Calu3 (cell line): ENCODE data around the gene ATXN2. TPM values are rescaled to one million over a fixed set of nuclear protein-coding genes. Genes with fewer than 3 reads are reported as not detected.

Experiments
- BruUV-seq: library from RNA; stranded (reverse); fragments of 400-500 nt; replicated peaks from 2 replicates; lab custom pipeline; 2021; lab: Mats Ljungman, UMichigan
- CTCF ChIA-PET: fragments of 300-600 bp; sonication (Branson Sonifier 250); formaldehyde crosslinking; loops from one replicate; lab custom pipeline; 2022; ENCODE audit warnings: antibody characterized with exemption; lab: Charles Lee
- DNase-seq: peaks from one replicate; pipeline ENCODE4 v3.0.0; 2022
- H3K27ac Mint-ChIP-seq: one replicate; pipeline ENCODE4 v1.8.0; 2022; ENCODE audit warnings: mixed read lengths; ENCODE audit not compliant: unreplicated experiment
- H3K27me3 Mint-ChIP-seq: one replicate; pipeline ENCODE4 v1.8.0; 2022; ENCODE audit warnings: mixed read lengths; ENCODE audit not compliant: unreplicated experiment
- H3K36me3 Mint-ChIP-seq: one replicate; pipeline ENCODE4 v1.8.0; 2022; ENCODE audit warnings: mild to moderate bottlenecking, moderate library complexity, mixed read lengths; ENCODE audit not compliant: insufficient read depth, unreplicated experiment
- H3K4me1 Mint-ChIP-seq: one replicate; pipeline ENCODE4 v1.8.0; 2022; ENCODE audit warnings: mild to moderate bottlenecking, low read depth, mixed read lengths; ENCODE audit not compliant: unreplicated experiment
- H3K4me3 Mint-ChIP-seq: one replicate; pipeline ENCODE4 v1.8.0; 2022; ENCODE audit warnings: mild to moderate bottlenecking, low read depth, moderate library complexity, mixed read lengths; ENCODE audit not compliant: unreplicated experiment
- H3K9me3 Mint-ChIP-seq: one replicate; pipeline ENCODE4 v1.8.0; 2022; ENCODE audit warnings: low read depth, mixed read lengths; ENCODE audit not compliant: unreplicated experiment
- CTCF ChIP-seq: fragments of 200-600 bp; IDR thresholded peaks from one replicate; pipeline ENCODE4 v1.8.0; 2022; ENCODE audit warnings: antibody characterized with exemption; ENCODE audit not compliant: unreplicated experiment
- intact Hi-C: fragments of 100-400 bp; cut with micrococcal nuclease; formaldehyde crosslinking; loops from one replicate; pipeline ENCODE4 v1.10.0; 2022; ENCODE audit not compliant: unreplicated experiment
- total RNA-seq: library from RNA; stranded (reverse); gene quantifications from 2 replicates; pipeline ENCODE4 v1.2.3, GENCODE V29; 2022

Gene ATXN2
- total RNA-seq, 1 experiment from 2014 or later = 123 TPM

- no TSS peak for BruUV-seq
- peaks cover 49% of the 10 kb centered on the region for H3K36me3 Mint-ChIP-seq
- DNase-seq = no peak
- TF ChIP-seq CTCF = no peak
- no peaks in the 10 kb centered on the region for H3K4me1 Mint-ChIP-seq
- no peaks in the 10 kb centered on the region for H3K27me3 Mint-ChIP-seq
- intact Hi-C loops = no loop called here
- H3K4me3 Mint-ChIP-seq = no peak overlapping the region
- no peaks in the 10 kb centered on the region for H3K9me3 Mint-ChIP-seq
- CTCF ChIA-PET = no interaction called here
- H3K27ac Mint-ChIP-seq = no peak overlapping the region
Observed at GRCh38 chr12:111532751-111533150, 66.4 kb downstream of the ATXN2 start.

- Mint-ChIP-seq H3K27me3 (no peaks in the 10 kb centered on the region), H3K4me3 (no peak overlapping the region), H3K9me3 (no peaks in the 10 kb centered on the region), H3K27ac (no peak overlapping the region), H3K36me3 (peaks cover 35% of the 10 kb centered on the region), H3K4me1 (no peaks in the 10 kb centered on the region)
- CTCF ChIA-PET = interaction anchor here (0.7 to 1.9 kb wide), 2 partner anchors 133 kb away, joined by 3 to 4 read pairs; no protein-coding TSS in a partner anchor
- intact Hi-C loops = loop anchor here (10.0 kb wide), 1 partner anchor 145 kb away; no protein-coding TSS in a partner anchor
- peak; percentile 71 for TF ChIP-seq CTCF
- peak; percentile 68 for DNase-seq
- no TSS peak for BruUV-seq
Observed at GRCh38 chr12:111529424-111530368, 69.4 kb downstream of the ATXN2 start.

GRCh38 chr12:111523587-111524167 lies 75.4 kb downstream of the ATXN2 start:
- no peak overlapping the region for H3K27ac Mint-ChIP-seq
- no peak for DNase-seq
- no peaks in the 10 kb centered on the region for H3K27me3 Mint-ChIP-seq
- H3K4me1 Mint-ChIP-seq = no peaks in the 10 kb centered on the region
- TF ChIP-seq CTCF = no peak
- BruUV-seq = no TSS peak
- intact Hi-C loops = loop anchor here (10.0 kb wide), 1 partner anchor 151 kb away; no protein-coding TSS in a partner anchor
- CTCF ChIA-PET = no interaction called here
- no peak overlapping the region for H3K4me3 Mint-ChIP-seq
- peaks cover 49% of the 10 kb centered on the region for H3K36me3 Mint-ChIP-seq
- H3K9me3 Mint-ChIP-seq = no peaks in the 10 kb centered on the region

GRCh38 chr12:111521801-111522200 lies 77.3 kb downstream of the ATXN2 start:
- TF ChIP-seq CTCF = no peak
- Mint-ChIP-seq H3K4me1 (no peaks in the 10 kb centered on the region), H3K9me3 (no peaks in the 10 kb centered on the region), H3K4me3 (no peak overlapping the region), H3K27ac (no peak overlapping the region), H3K27me3 (no peaks in the 10 kb centered on the region), H3K36me3 (peaks cover 30% of the 10 kb centered on the region)
- no peak for DNase-seq
- intact Hi-C loops = loop anchor here (10.0 kb wide), 1 partner anchor 153 kb away; no protein-coding TSS in a partner anchor
- CTCF ChIA-PET = no interaction called here
- no TSS peak for BruUV-seq
